Head of caudate nucleus (tissue), 42 donors: ENCODE measurements around the gene EIF4G3.
"Not testable (repeated sequence)": the region's sequence is repeated elsewhere in the genome, so short reads cannot be mapped to it uniquely, and the experiment has no call there.

Experiments used
- DNase-seq, 42 donors: peaks; one replicate each; pipeline versions ENCODE4 v3.0.0 to v3.0.0-alpha.2; 2020 to 2021; ENCODE audit warnings: mixed read lengths in 7 of 42
- intact Hi-C: fragments of 100-400 bp; cut with DNase I; formaldehyde crosslinking; loops from one replicate; pipeline ENCODE4 v1.15.0; 2022

EIF4G3 gene

GRCh38 chr1:21162740-21163464, 13.8 kb downstream of the EIF4G3 start:
- intact Hi-C loops, result no loop called here
- no peak for DNase-seq

- intact Hi-C loops, result no loop called here
- DNase-seq, result no peak
Observed at GRCh38 chr1:21161842-21162241, 14.9 kb downstream of the EIF4G3 start.

GRCh38 chr1:21160263-21160796, 16.4 kb downstream of the EIF4G3 start:
- intact Hi-C loops, result no loop called here
- DNase-seq, result no peak

GRCh38 chr1:21157868-21158267, 18.8 kb downstream of the EIF4G3 start:
- intact Hi-C loops, result no loop called here
- no peak for DNase-seq

GRCh38 chr1:21157054-21157453, 19.6 kb downstream of the EIF4G3 start:
- DNase-seq, result no peak
- intact Hi-C loops, result no loop called here

- intact Hi-C loops, result no loop called here
- DNase-seq, result no peak
Observed at GRCh38 chr1:21156019-21156418, 20.7 kb downstream of the EIF4G3 start.

- intact Hi-C loops, result no loop called here
- peak in 1 of 42 donors; percentile 22 for DNase-seq
Observed at GRCh38 chr1:21154717-21155116, 22.0 kb downstream of the EIF4G3 start.

- no peak for DNase-seq
- intact Hi-C loops, result no loop called here
Observed at GRCh38 chr1:21153388-21153787, 23.3 kb downstream of the EIF4G3 start.

- DNase-seq, result peak in 2 of 42 donors; percentile 25 to 51
- intact Hi-C loops, result no loop called here
Observed at GRCh38 chr1:21152423-21153100, 24.1 kb downstream of the EIF4G3 start.

GRCh38 chr1:21149855-21150432, 26.8 kb downstream of the EIF4G3 start:
- intact Hi-C loops, result no loop called here
- DNase-seq, result peak in 32 of 42 donors; percentile 13 to 67 (median 42)

- intact Hi-C loops, result no loop called here
- DNase-seq, result peak in 15 of 42 donors; percentile 11 to 66 (median 27)
Observed at GRCh38 chr1:21149430-21149854, 27.3 kb downstream of the EIF4G3 start.

GRCh38 chr1:21143752-21144151, 32.9 kb downstream of the EIF4G3 start:
- intact Hi-C loops, result no loop called here
- DNase-seq, result no peak

- intact Hi-C loops, result no loop called here
- DNase-seq, result no peak
Observed at GRCh38 chr1:21143138-21143537, 33.6 kb downstream of the EIF4G3 start.

- no peak for DNase-seq
Observed at GRCh38 chr1:21141030-21141429, 35.7 kb downstream of the EIF4G3 start.

GRCh38 chr1:21139601-21140000, 37.1 kb downstream of the EIF4G3 start:
- peak in 34 of 42 donors; percentile 13 to 82 (median 40) for DNase-seq
- intact Hi-C loops, result no loop called here

More at GRCh38 chr1:21141030-21141429, 35.7 kb downstream of the EIF4G3 start:
- intact Hi-C loops, result no loop called here

GRCh38 chr1:21136344-21136743, 40.4 kb downstream of the EIF4G3 start:
- DNase-seq, intact Hi-C loops: not testable (repeated sequence)

- intact Hi-C loops, result no loop called here
- no peak for DNase-seq
Observed at GRCh38 chr1:21131200-21131599, 45.5 kb downstream of the EIF4G3 start.

GRCh38 chr1:21129407-21129806, 47.3 kb downstream of the EIF4G3 start:
- intact Hi-C loops, result no loop called here
- no peak for DNase-seq

GRCh38 chr1:21126324-21126723, 50.4 kb downstream of the EIF4G3 start:
- intact Hi-C loops, result no loop called here
- DNase-seq, result no peak

GRCh38 chr1:21124846-21125245, 51.9 kb downstream of the EIF4G3 start:
- no peak for DNase-seq
- intact Hi-C loops, result no loop called here
